ENCODE results near the gene C2orf68. TPM values are rescaled to one million over a fixed set of nuclear protein-coding genes. Genes with fewer than 3 reads are reported as not detected.
"Not testable (repeated sequence)": the region's sequence is repeated elsewhere in the genome, so short reads cannot be mapped to it uniquely, and the experiment has no call there.

C2orf68 gene
- total and polyA plus RNA-seq, 2 of the 8 experiments (the other 6 are each of a cell fraction or from before 2014, with no cell fraction given), result 46.3 to 49.4 TPM

DNA sequence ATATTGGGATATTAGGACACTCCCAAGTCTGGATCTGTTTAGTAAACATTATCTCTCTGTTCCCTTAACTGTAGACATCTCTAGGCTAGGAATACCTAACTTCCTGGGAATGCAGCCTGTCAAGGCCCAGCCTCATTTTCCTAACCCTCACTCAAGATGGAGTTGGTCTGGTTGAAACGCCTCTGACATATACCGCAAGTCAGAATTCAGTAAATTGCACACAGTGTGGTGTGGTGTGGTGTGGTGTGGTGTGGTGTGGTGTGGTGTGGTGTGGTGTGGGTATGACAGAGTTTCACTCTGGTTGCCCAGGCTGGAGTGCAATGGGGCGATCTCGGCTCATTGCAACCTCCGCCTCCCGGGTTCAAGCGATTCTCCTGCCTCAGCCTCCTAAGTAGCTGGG is 2.9 kb upstream of the C2orf68 start:
- not testable (repeated sequence) for H3K23me2 ChIP-seq (ENCODE audit: low read depth, low read length); H3K79me1 ChIP-seq (ENCODE audit: low read depth, low read length); FAIRE-seq; H2BK120ac ChIP-seq (replicated peaks; ENCODE audit: low read depth, low read length); H3K27me3 ChIP-seq (replicated peaks in 1 of 4; ENCODE audit: control insufficient read depth in 3 of 4, extremely low read depth in 1 of 4, insufficient read depth in 3 of 4, low read length in 3 of 4); H2BK5ac ChIP-seq (ENCODE audit: low read depth, low read length); H3K4me3 ChIP-seq (ENCODE audit: extremely low read depth in 1 of 4, insufficient read depth in 2 of 4, low read depth in 3 of 4, low read length in 4 of 4); DNase-seq (ENCODE audit: low read depth in 1 of 2, low spot score in 2 of 2); H3K9ac ChIP-seq (replicated peaks in 1 of 4; ENCODE audit: extremely low read depth in 1 of 4, low read depth in 3 of 4, low read length in 3 of 4); H3K27ac ChIP-seq (ENCODE audit: low read depth, low read length); H3K9me3 ChIP-seq (ENCODE audit: insufficient read depth in 2 of 2, low read depth in 1 of 2, low read length in 1 of 2); H4K91ac ChIP-seq (replicated peaks; ENCODE audit: insufficient read length, low read length); H2AK5ac ChIP-seq (ENCODE audit: low read depth, low read length); H4K8ac ChIP-seq (ENCODE audit: extremely low read depth, insufficient read depth, low read length); H2AFZ ChIP-seq (ENCODE audit: low read length); H3K23ac ChIP-seq (ENCODE audit: insufficient read length); H3K4me2 ChIP-seq (ENCODE audit: insufficient read depth in 1 of 2, low read depth in 2 of 2, low read length in 2 of 2); H3K56ac ChIP-seq (replicated peaks; ENCODE audit: insufficient read length, low read depth, low read length); H3K4ac ChIP-seq (replicated peaks; ENCODE audit: insufficient read length, low read depth, low read length); H2BK12ac ChIP-seq (ENCODE audit: low read depth, low read length); H2BK20ac ChIP-seq (ENCODE audit: low read length); H2BK15ac ChIP-seq (ENCODE audit: low read length); H3K14ac ChIP-seq (ENCODE audit: insufficient read length); H3K4me1 ChIP-seq (replicated peaks in 1 of 4; ENCODE audit: control insufficient read depth in 3 of 4, insufficient read depth in 4 of 4, low read length in 3 of 4); H4K5ac ChIP-seq (ENCODE audit: insufficient read length, low read depth, low read length); H3K18ac ChIP-seq (ENCODE audit: extremely low read depth, low read length)
- H4K20me1 ChIP-seq (replicated peaks in 1 of 2; ENCODE audit: control insufficient read depth in 1 of 2, insufficient read depth in 2 of 2, low read length in 2 of 2), result peaks cover 0 to 11% of the 10 kb centered on the region in 2 experiments
- ChIA-PET POLR2A (ENCODE audit: partially characterized antibody) (interaction anchor here (0.9 to 7.9 kb wide), 9 partner anchors 12 to 201 kb away, joined by 3 to 95 read pairs (median 5); partner anchors contain the start of genes MAT2A and TMEM150A), CTCF (ENCODE audit: partially characterized antibody) (interaction anchor here (1.9 kb wide), 1 partner anchor 23 kb away, joined by 7 read pairs; no protein-coding TSS in a partner anchor)
- peaks cover 0 to 16% (median 5%) of the 10 kb centered on the region in 4 experiments; a peak in 5 of 8 replicates for H3K36me3 ChIP-seq (ENCODE audit: control insufficient read depth in 2 of 4, insufficient read depth in 4 of 4, low read length in 3 of 4)
- H3K79me2 ChIP-seq (ENCODE audit: control insufficient read depth in 1 of 2, insufficient read depth in 2 of 2, low read length in 2 of 2), result peaks cover 11 to 40% of the 10 kb centered on the region in 2 experiments
- 95% methylated on average over 7 of the region's 7 CpGs; no CpG with 5 or more reads in 1 of the 2 experiments for WGBS, 2 experiments (ENCODE audit: extremely low coverage in 1 of 2, insufficient coverage in 1 of 2, insufficient read length in 1 of 2, insufficient replicate concordance in 2 of 2, low coverage in 1 of 2, low lambda C conversion rate in 2 of 2, missing lambda C conversion rate in 1 of 2)
